WERI-Rb-1 (cell line): ENCODE results near the gene DICER1.

Source experiments
- DNase-seq: peaks from one replicate; pipeline ENCODE4 v3.0.0-alpha.2; 2020
- H3K27ac ChIP-seq: fragments of 250-450 bp; sonication (Bioruptor Pico); 2 replicates; pipeline ENCODE4 v1.5.1; 2020; ENCODE audit warnings: mild to moderate bottlenecking, moderate library complexity
- H3K27me3 ChIP-seq: fragments of 250-450 bp; sonication (Bioruptor Pico); 2 replicates; pipeline ENCODE4 v1.5.1; 2021; ENCODE audit warnings: mild to moderate bottlenecking, low read depth, moderate library complexity; ENCODE audit not compliant: insufficient read depth, severe bottlenecking
- H3K36me3 ChIP-seq: fragments of 250-450 bp; sonication (Bioruptor Pico); 2 replicates; pipeline ENCODE4 v1.5.1; 2020; ENCODE audit warnings: mild to moderate bottlenecking, moderate library complexity
- H3K4me3 ChIP-seq: 2 replicates; pipeline ENCODE4 v1.5.1; 2011; ENCODE audit warnings: low read depth, mild to moderate bottlenecking, control low read depth, low read length
- H3K9me3 ChIP-seq: fragments of 250-450 bp; sonication (Bioruptor Pico); 2 replicates; pipeline ENCODE4 v1.5.1; 2021; ENCODE audit warnings: mild to moderate bottlenecking, moderate library complexity; ENCODE audit not compliant: severe bottlenecking
- CTCF ChIP-seq: IDR thresholded peaks from 2 replicates; pipeline ENCODE4 v1.5.1; 2011; ENCODE audit warnings: low read depth, mild to moderate bottlenecking, control low read depth, inconsistent platforms, low read length

Gene DICER1

GRCh38 chr14:95096476-95096875 lies 60.9 kb downstream of the DICER1 start:
- DNase-seq, result no peak
- H3K27me3 ChIP-seq, result no peaks in the 10 kb centered on the region
- H3K36me3 ChIP-seq, result peaks cover 75% of the 10 kb centered on the region
- TF ChIP-seq CTCF, result no peak
- H3K9me3 ChIP-seq, result no peaks in the 10 kb centered on the region
- no peak overlapping the region for H3K4me3 ChIP-seq
- no peak overlapping the region for H3K27ac ChIP-seq

DNA sequence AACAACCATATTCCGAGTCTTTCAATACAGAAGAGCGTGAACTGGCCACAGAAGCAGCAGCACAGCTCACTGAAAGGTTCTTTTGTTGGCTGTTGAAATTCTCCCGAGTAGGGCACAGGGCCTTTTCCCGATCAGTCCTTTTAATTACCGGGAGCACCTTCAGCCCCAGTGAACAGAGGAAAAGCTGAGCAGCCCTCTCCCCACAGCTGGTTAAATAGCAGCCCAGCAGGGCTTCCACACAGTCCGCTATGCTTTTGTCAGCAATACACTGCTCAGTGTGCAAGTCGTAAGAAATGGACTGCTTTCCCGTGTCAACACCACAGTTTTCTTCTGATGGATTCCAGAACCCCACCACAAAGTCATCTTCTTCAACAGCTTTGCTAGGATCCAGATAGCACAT lies 61.3 kb downstream of the DICER1 start:
- TF ChIP-seq CTCF, result no peak
- Histone ChIP-seq H3K27ac (no peak overlapping the region), H3K36me3 (peaks cover 72% of the 10 kb centered on the region)

GRCh38 chr14:95092723-95093122 lies 64.6 kb downstream of the DICER1 start:
- no peak for DNase-seq
- Histone ChIP-seq H3K27me3 (no peaks in the 10 kb centered on the region), H3K36me3 (peaks cover 61% of the 10 kb centered on the region), H3K27ac (no peak overlapping the region), H3K4me3 (no peak overlapping the region), H3K9me3 (no peaks in the 10 kb centered on the region)
- no peak for TF ChIP-seq CTCF

More for the DNA sequence above, 61.3 kb downstream of the DICER1 start:
- H3K9me3 ChIP-seq, result no peaks in the 10 kb centered on the region
- no peaks in the 10 kb centered on the region for H3K27me3 ChIP-seq
- H3K4me3 ChIP-seq, result no peak overlapping the region
- no peak for DNase-seq

GRCh38 chr14:95091581-95091980 lies 65.7 kb downstream of the DICER1 start:
- no peak overlapping the region for H3K27ac ChIP-seq
- H3K4me3 ChIP-seq, result no peak overlapping the region
- no peaks in the 10 kb centered on the region for H3K9me3 ChIP-seq
- H3K27me3 ChIP-seq, result no peaks in the 10 kb centered on the region
- H3K36me3 ChIP-seq, result peaks cover 58% of the 10 kb centered on the region
- DNase-seq, result no peak
- no peak for TF ChIP-seq CTCF

DNA sequence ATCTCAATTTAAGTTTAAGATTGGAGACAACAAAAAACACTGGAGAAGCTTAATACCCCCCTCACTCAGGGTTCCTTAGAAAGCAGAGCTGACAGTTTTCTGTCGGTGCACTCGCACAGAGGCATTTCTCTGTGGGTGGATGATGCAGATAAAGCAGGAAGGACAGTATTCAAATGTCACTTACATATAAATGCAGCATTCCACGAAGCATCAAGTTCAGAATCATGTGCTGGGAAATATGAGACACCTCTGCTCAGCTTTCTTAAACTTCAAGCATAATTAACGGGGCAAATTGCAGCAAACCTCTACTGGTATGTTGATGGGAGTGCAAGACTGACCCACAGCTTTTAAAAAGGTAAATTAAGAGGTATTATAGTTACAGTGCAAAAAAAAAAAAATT lies 68.7 kb downstream of the DICER1 start:
- Histone ChIP-seq H3K36me3 (peaks cover 29% of the 10 kb centered on the region), H3K27me3 (no peaks in the 10 kb centered on the region), H3K9me3 (no peaks in the 10 kb centered on the region), H3K27ac (no peak overlapping the region), H3K4me3 (no peak overlapping the region)
- no peak for DNase-seq
- TF ChIP-seq CTCF, result no peak

- no peak for DNase-seq
Observed at GRCh38 chr14:95087619-95088018, 69.7 kb downstream of the DICER1 start.

More at GRCh38 chr14:95087619-95088018, 69.7 kb downstream of the DICER1 start:
- Histone ChIP-seq H3K27ac (no peak overlapping the region), H3K4me3 (no peak overlapping the region), H3K36me3 (peaks cover 19% of the 10 kb centered on the region), H3K9me3 (no peaks in the 10 kb centered on the region), H3K27me3 (no peaks in the 10 kb centered on the region)
- TF ChIP-seq CTCF, result no peak
